ENCODE measurements around the gene TECR. TPM values are rescaled to one million over a fixed set of nuclear protein-coding genes. Genes with fewer than 3 reads are reported as not detected.
"Not testable (repeated sequence)": the region's sequence is repeated elsewhere in the genome, so short reads cannot be mapped to it uniquely, and the experiment has no call there.

Gene TECR
- total RNA-seq, 3 donors from 2014 or later (not counting 1 experiment from before 2014, with no cell fraction given) = 123 to 158 (median 131) TPM

DNA sequence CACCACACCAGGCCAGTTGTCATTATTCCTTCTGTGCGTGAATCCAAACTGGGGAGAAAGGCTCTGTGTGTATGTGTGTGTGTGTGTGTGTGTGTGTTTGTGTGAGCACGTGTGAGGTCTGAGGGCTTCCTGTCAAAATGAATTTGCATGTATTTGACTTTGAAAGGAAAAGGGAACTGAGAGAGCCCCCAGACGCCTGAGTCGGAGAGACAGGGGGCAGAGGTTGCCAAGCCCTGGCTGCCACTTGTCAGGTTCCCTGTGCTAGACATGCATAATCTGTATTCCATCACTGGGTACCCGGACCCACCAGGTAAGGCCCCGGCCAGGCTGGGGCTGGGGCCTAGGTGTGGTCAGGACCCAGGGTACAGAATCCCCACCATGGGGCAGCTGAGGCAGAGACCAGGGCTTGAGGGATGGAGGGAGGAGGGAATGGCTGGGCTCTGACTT, 53.5 kb downstream of the TECR start, which contains the start of gene CLEC17A:
CLEC17A (plus strand) TSS at position 191 of the 447 bp plus-strand sequence; CDS start at position 268, 77 bp downstream.
- Histone ChIP-seq H3K36me3 (ENCODE audit: control insufficient read depth, insufficient read depth, low read length) (no peaks in the 10 kb centered on the region), H3K4me1 (ENCODE audit: control insufficient read depth, insufficient read depth, low read length) (no peaks in the 10 kb centered on the region), H3K27ac (ENCODE audit: low read length) (no peak within 1 kb of the TSS), H3K27me3 (ENCODE audit: control insufficient read depth, insufficient read depth, low read length) (no peaks in the 10 kb centered on the region), H3K9me3 (ENCODE audit: control insufficient read depth, insufficient read depth, low read length) (no peaks in the 10 kb centered on the region), H3K4me3 (ENCODE audit: low read length) (peak within 1 kb of the TSS; percentile 43)
- Mint-ChIP-seq H3K4me3 (no peak within 1 kb of the TSS), H3K27me3 (ENCODE audit: low read depth in 2 of 2) (no peaks in the 10 kb centered on the region), H3K36me3 (no peaks in the 10 kb centered on the region), H3K4me1 (no peaks in the 10 kb centered on the region), H3K9me3 (no peaks in the 10 kb centered on the region), H3K27ac (no peak within 1 kb of the TSS)
- intact Hi-C loops (cut with micrococcal nuclease) = no loop called here
- WGBS (ENCODE audit: insufficient coverage) = 24% methylated on average over 6 of the region's 6 CpGs
- DNase-seq = no peak
- TF ChIP-seq, protein P1, sequence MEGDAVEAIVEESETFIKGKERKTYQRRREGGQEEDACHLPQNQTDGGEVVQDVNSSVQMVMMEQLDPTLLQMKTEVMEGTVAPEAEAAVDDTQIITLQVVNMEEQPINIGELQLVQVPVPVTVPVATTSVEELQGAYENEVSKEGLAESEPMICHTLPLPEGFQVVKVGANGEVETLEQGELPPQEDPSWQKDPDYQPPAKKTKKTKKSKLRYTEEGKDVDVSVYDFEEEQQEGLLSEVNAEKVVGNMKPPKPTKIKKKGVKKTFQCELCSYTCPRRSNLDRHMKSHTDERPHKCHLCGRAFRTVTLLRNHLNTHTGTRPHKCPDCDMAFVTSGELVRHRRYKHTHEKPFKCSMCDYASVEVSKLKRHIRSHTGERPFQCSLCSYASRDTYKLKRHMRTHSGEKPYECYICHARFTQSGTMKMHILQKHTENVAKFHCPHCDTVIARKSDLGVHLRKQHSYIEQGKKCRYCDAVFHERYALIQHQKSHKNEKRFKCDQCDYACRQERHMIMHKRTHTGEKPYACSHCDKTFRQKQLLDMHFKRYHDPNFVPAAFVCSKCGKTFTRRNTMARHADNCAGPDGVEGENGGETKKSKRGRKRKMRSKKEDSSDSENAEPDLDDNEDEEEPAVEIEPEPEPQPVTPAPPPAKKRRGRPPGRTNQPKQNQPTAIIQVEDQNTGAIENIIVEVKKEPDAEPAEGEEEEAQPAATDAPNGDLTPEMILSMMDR (IDR thresholded peaks at IDR 0.05) = no peak
- ATAC-seq = no peak

DNA sequence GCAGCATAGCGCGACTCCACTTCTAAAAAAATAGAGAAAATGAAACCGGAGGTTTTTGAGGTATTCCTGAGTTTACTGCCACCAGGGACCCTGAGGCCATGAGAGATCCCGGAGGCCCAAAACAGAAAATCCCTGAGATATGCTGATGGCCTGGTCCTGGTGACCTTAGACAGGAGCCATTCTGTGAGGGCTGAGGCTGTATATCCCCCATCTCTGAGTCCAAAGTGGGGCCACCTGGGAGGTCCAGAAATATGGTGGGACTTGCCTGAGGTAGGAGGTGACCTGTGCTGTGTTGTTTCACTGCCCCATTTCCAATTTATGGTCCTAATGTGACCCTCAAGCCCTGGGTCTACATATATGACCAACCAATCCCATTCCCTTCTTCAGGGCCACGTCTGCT, 55.0 kb downstream of the TECR start:
- ATAC-seq; H3K27ac Mint-ChIP-seq; H3K36me3 Mint-ChIP-seq; H3K4me3 Mint-ChIP-seq; DNase-seq; H3K36me3 ChIP-seq (ENCODE audit: control insufficient read depth, insufficient read depth, low read length); H3K27ac ChIP-seq (ENCODE audit: low read length); intact Hi-C loops (cut with micrococcal nuclease); H3K9me3 Mint-ChIP-seq; H3K27me3 Mint-ChIP-seq (ENCODE audit: low read depth in 2 of 2); H3K4me1 ChIP-seq (ENCODE audit: control insufficient read depth, insufficient read depth, low read length); H3K27me3 ChIP-seq (ENCODE audit: control insufficient read depth, insufficient read depth, low read length); H3K4me1 Mint-ChIP-seq; H3K9me3 ChIP-seq (ENCODE audit: control insufficient read depth, insufficient read depth, low read length): not testable (repeated sequence)
- H3K4me3 ChIP-seq (ENCODE audit: low read length) = peak overlapping the region; percentile 43
- WGBS (ENCODE audit: insufficient coverage) = 68% methylated on average over 4 of the region's 5 CpGs

DNA sequence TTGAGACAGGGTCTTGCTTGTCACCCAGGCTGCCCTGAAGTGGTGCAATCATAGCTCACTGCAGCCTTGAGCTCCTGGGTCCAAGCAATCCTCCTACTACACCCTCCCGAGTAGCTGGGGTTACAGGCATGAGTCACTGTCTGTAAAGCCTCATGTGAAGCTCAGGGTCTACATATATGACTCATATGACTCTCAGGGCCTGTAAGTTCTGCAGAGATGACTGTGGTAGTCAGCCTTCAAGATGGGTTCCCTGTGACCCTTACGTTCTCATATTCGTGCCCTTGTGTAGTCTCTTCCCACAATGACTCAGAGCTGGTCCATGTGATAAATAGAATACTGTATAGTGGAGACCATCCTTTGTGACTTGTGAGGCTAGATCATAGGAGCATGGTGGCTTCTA, 55.8 kb downstream of the TECR start:
- H3K4me3 Mint-ChIP-seq; H3K27ac ChIP-seq (ENCODE audit: low read length); H3K9me3 ChIP-seq (ENCODE audit: control insufficient read depth, insufficient read depth, low read length); H3K27me3 ChIP-seq (ENCODE audit: control insufficient read depth, insufficient read depth, low read length); H3K27me3 Mint-ChIP-seq (ENCODE audit: low read depth in 2 of 2); H3K4me1 ChIP-seq (ENCODE audit: control insufficient read depth, insufficient read depth, low read length); H3K9me3 Mint-ChIP-seq; H3K4me3 ChIP-seq (ENCODE audit: low read length); intact Hi-C loops (cut with micrococcal nuclease); H3K27ac Mint-ChIP-seq; DNase-seq; H3K36me3 Mint-ChIP-seq; H3K4me1 Mint-ChIP-seq; H3K36me3 ChIP-seq (ENCODE audit: control insufficient read depth, insufficient read depth, low read length): not testable (repeated sequence)
- peak; percentile 51 to 66 (median 57) for ATAC-seq
- 50% methylated on average over 1 of the region's 3 CpGs for WGBS (ENCODE audit: insufficient coverage)

DNA sequence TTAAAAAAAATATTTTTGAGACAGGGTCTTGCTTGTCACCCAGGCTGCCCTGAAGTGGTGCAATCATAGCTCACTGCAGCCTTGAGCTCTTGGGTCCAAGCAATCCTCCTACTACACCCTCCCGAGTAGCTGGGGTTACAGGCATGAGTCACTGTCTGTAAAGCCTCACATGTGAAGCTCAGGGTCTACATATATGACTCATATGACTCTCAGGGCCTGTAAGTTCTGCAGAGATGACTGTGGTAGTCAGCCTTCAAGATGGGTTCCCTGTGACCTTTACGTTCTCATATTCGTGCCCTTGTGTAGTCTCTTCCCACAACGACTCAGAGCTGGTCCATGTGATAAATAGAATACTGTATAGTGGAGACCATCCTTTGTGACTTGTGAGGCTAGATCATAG, 60.0 kb downstream of the TECR start:
- H3K36me3 ChIP-seq (ENCODE audit: control insufficient read depth, insufficient read depth, low read length); H3K4me3 Mint-ChIP-seq; H3K4me1 Mint-ChIP-seq; H3K27me3 ChIP-seq (ENCODE audit: control insufficient read depth, insufficient read depth, low read length); H3K27ac Mint-ChIP-seq; H3K27ac ChIP-seq (ENCODE audit: low read length); H3K9me3 Mint-ChIP-seq; H3K9me3 ChIP-seq (ENCODE audit: control insufficient read depth, insufficient read depth, low read length); DNase-seq; H3K4me1 ChIP-seq (ENCODE audit: control insufficient read depth, insufficient read depth, low read length); H3K27me3 Mint-ChIP-seq (ENCODE audit: low read depth in 2 of 2); intact Hi-C loops (cut with micrococcal nuclease); H3K4me3 ChIP-seq (ENCODE audit: low read length); H3K36me3 Mint-ChIP-seq: not testable (repeated sequence)
- WGBS (ENCODE audit: insufficient coverage) = no CpG with 5 or more reads among the region's 4 CpGs
- peak in 1 of 3 donors; percentile 18 for ATAC-seq

DNA sequence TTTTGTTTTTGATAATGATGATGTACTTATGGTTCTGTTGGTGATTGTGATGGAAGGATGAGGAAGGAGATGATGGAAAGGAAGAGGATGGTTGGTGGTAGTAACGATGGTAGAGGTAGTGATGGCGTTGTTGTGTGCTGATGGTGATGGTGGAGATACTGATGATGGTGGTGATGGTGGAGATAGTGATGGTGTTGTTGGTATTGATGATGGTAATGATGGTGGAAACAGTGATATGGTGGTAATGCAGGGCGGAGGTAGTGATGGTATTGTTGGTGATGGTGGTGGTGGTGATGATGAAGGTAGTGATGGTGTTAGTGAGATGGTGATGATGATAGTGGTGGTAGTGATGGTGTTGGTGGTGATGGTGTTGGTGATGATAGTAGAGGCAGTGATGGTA, 66.2 kb downstream of the TECR start:
- no peaks in the 10 kb centered on the region for H3K27me3 ChIP-seq (ENCODE audit: control insufficient read depth, insufficient read depth, low read length)
- no peaks in the 10 kb centered on the region for H3K9me3 ChIP-seq (ENCODE audit: control insufficient read depth, insufficient read depth, low read length)
- no peak for ATAC-seq
- no peaks in the 10 kb centered on the region for H3K36me3 Mint-ChIP-seq
- TF ChIP-seq, protein P1 (IDR thresholded peaks at IDR 0.05) = no peak
- H3K4me3 Mint-ChIP-seq = no peak overlapping the region
- H3K27ac Mint-ChIP-seq = no peak overlapping the region
- DNase-seq = no peak
- intact Hi-C loops (cut with micrococcal nuclease) = no loop called here
- H3K4me1 Mint-ChIP-seq = peaks cover 5 to 8% of the 10 kb centered on the region in 2 donors
- H3K36me3 ChIP-seq (ENCODE audit: control insufficient read depth, insufficient read depth, low read length) = no peaks in the 10 kb centered on the region
- WGBS (ENCODE audit: insufficient coverage) = 90% methylated on average over 3 of the region's 3 CpGs
- H3K4me3 ChIP-seq (ENCODE audit: low read length) = no peak overlapping the region
- H3K9me3 Mint-ChIP-seq = peaks cover 6% of the 10 kb centered on the region in 2 donors
- H3K27ac ChIP-seq (ENCODE audit: low read length) = no peak overlapping the region
- no peaks in the 10 kb centered on the region for H3K4me1 ChIP-seq (ENCODE audit: control insufficient read depth, insufficient read depth, low read length)
- H3K27me3 Mint-ChIP-seq (ENCODE audit: low read depth in 2 of 2) = peaks cover 0 to 8% of the 10 kb centered on the region in 2 donors

Data from natural killer cell (primary cell).